ENCODE results near the gene RPUSD1. TPM values are rescaled to one million over a fixed set of nuclear protein-coding genes. Genes with fewer than 3 reads are reported as not detected.

RPUSD1 gene
- total RNA-seq, 4 donors from 2014 or later: 20.3 to 33.3 (median 24.9) TPM

GRCh38 chr16:772959-773358, 15.2 kb downstream of the RPUSD1 start:
- H3K27ac ChIP-seq: no peak overlapping the region
- WGBS, 2 donors: 60 to 87% methylated on average over 5 to 6 of the region's 18 CpGs
- no peaks in the 10 kb centered on the region for H3K9me3 ChIP-seq
- H3K4me1 ChIP-seq: peaks cover 0 to 8% (median 0%) of the 10 kb centered on the region in 3 donors
- intact Hi-C loops (cut with DNase I): no loop called here
- TF ChIP-seq CTCF (IDR thresholded peaks at IDR 0.05): no peak
- TF ChIP-seq POLR2A (IDR thresholded peaks at IDR 0.05): no peak
- no peaks in the 10 kb centered on the region for H3K36me3 ChIP-seq
- peaks cover 0 to 68% (median 0%) of the 10 kb centered on the region in 4 donors for H3K27me3 ChIP-seq
- no peak for DNase-seq
- no peak overlapping the region for H3K4me3 ChIP-seq

GRCh38 chr16:770411-770810, 17.8 kb downstream of the RPUSD1 start:
- Histone ChIP-seq H3K36me3 (no peaks in the 10 kb centered on the region), H3K27me3 (peaks cover 0 to 43% (median 0%) of the 10 kb centered on the region in 4 donors), H3K4me3 (no peak overlapping the region), H3K9me3 (no peaks in the 10 kb centered on the region), H3K27ac (no peak overlapping the region), H3K4me1 (peaks cover 0 to 9% (median 0%) of the 10 kb centered on the region in 3 donors)
- WGBS, 2 donors: no CpG with 5 or more reads among the region's 13 CpGs
- intact Hi-C loops (cut with DNase I): no loop called here
- TF ChIP-seq CTCF (IDR thresholded peaks at IDR 0.05) (no peak), POLR2A (IDR thresholded peaks at IDR 0.05) (no peak)
- no peak for DNase-seq

GRCh38 chr16:769934-770333, 18.2 kb downstream of the RPUSD1 start:
- Histone ChIP-seq H3K27ac (no peak overlapping the region), H3K36me3 (no peaks in the 10 kb centered on the region), H3K4me3 (no peak overlapping the region), H3K9me3 (no peaks in the 10 kb centered on the region), H3K4me1 (peaks cover 0 to 9% (median 0%) of the 10 kb centered on the region in 3 donors), H3K27me3 (peaks cover 0 to 43% (median 0%) of the 10 kb centered on the region in 4 donors)
- DNase-seq: no peak
- 90% methylated on average over 2 of the region's 19 CpGs; no CpG with 5 or more reads in 1 of the 2 donors for WGBS, 2 donors
- TF ChIP-seq POLR2A (IDR thresholded peaks at IDR 0.05): no peak
- no peak for TF ChIP-seq CTCF (IDR thresholded peaks at IDR 0.05)
- intact Hi-C loops (cut with DNase I): no loop called here

GRCh38 chr16:769184-769784, 18.9 kb downstream of the RPUSD1 start:
- Histone ChIP-seq H3K9me3 (no peaks in the 10 kb centered on the region), H3K36me3 (no peaks in the 10 kb centered on the region), H3K4me3 (no peak overlapping the region), H3K4me1 (peaks cover 0 to 9% (median 0%) of the 10 kb centered on the region in 3 donors), H3K27ac (no peak overlapping the region), H3K27me3 (peaks cover 0 to 43% (median 0%) of the 10 kb centered on the region in 4 donors)
- WGBS, 2 donors: no CpG with 5 or more reads among the region's 20 CpGs
- DNase-seq: no peak
- TF ChIP-seq POLR2A (IDR thresholded peaks at IDR 0.05): no peak
- TF ChIP-seq CTCF (IDR thresholded peaks at IDR 0.05): no peak
- intact Hi-C loops (cut with DNase I): no loop called here

GRCh38 chr16:768428-768827, 19.8 kb downstream of the RPUSD1 start:
- Histone ChIP-seq H3K4me1 (peaks cover 0 to 9% (median 0%) of the 10 kb centered on the region in 3 donors), H3K4me3 (no peak overlapping the region), H3K27me3 (peaks cover 0 to 46% (median 0%) of the 10 kb centered on the region in 4 donors), H3K27ac (no peak overlapping the region), H3K36me3 (no peaks in the 10 kb centered on the region), H3K9me3 (no peaks in the 10 kb centered on the region)
- 13 to 41% methylated on average over 3 to 8 of the region's 21 CpGs for WGBS, 2 donors
- TF ChIP-seq POLR2A (IDR thresholded peaks at IDR 0.05) (no peak), CTCF (IDR thresholded peaks at IDR 0.05) (no peak)
- intact Hi-C loops (cut with DNase I): no loop called here
- DNase-seq: no peak

Data from esophagus squamous epithelium (tissue), 5 donors.